ENCODE data around the gene WNT7A.

WNT7A gene

DNA sequence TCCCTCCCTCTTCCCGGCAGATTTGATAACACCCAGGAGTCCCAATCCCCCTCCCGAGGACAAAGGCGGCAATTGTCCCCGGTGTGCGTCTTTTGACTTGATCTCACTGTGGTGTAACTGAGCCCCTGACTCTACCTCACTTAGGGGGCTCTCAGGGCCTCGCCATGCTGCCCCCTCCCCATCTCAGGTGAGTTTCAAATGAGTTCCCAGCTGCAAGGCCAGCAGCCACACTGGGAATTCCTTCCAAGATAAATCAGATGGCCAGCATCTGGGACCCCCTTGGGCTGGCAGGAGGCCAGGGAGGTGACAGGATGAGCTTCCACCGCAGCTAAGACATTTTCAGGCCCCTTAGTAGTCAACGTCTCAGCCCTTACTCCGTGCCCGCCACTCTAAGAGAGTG, 35.0 kb downstream of the WNT7A start:
- DNase-seq = no peak

DNA sequence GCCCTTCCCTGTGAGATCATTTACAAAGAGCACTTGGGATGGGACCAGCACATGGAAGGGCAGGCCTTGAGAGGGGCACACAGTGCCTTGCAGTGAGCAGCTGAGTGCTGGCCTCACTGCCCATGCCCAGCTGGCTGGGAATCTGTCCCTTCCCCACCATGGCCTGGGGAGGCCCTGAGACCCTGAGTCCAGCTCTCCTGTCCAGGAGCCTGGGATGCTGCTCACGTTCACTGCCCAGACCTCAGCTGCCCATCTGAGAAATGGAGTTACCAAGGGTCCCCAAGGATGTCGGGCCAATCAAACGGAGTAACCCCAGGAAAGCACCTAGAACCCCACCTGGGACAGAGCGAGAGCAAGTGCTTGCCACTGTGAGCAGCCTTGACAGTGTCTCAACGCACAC, 35.6 kb downstream of the WNT7A start:
- DNase-seq = no peak

- DNase-seq = no peak
These were observed 36.5 kb downstream of the WNT7A start for GRCh38 chr3:13843351-13843750.

DNA sequence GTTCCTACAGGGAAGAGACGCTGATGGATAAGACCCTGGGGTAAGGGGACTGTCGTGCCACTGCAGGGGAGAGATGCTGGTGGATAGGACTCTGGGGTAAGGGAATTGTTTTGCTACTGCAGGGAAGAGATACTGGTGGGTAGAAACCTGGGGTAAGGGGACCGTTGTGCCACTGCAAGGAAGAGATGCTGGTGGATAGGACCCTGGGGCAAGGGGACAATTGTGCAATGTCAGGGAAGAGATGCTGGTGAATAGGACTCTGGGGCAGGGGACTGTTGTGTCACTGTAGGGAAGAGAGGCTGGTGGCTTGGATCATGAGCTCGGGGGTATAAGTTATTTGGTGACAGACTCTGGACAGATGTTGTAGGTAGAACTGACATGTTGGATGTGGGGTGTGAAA, 37.6 kb downstream of the WNT7A start:
- no peak for DNase-seq

DNA sequence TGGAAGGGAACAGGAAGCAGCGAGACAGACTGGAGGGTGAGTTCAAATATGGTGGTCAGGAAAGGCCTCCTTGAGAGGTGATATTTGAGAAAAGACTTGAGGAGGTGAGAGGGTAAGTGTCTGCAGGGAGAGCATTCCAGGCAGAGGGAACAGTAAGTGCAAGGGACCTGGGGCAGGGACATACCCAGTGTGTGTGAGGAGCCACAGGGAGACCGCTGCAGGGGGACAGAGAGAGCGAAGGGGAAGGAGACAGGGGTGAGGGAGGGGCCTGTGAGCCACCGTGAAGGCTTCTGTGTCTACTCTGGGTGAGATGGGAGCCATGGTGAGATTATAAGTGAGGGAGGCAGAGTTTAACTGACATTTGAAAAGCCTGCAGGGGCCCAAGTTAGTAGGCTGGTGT, 38.0 kb downstream of the WNT7A start:
- no peak for DNase-seq

GRCh38 chr3:13841141-13841540, 38.7 kb downstream of the WNT7A start:
- no peak for DNase-seq

- no peak for DNase-seq
These were observed 39.4 kb downstream of the WNT7A start for GRCh38 chr3:13840456-13840855.

- DNase-seq = no peak
These were observed 40.0 kb downstream of the WNT7A start for GRCh38 chr3:13839726-13840340.

- no peak for DNase-seq
These were observed 40.6 kb downstream of the WNT7A start for GRCh38 chr3:13839253-13839652.

GRCh38 chr3:13838421-13838820, 41.5 kb downstream of the WNT7A start:
- DNase-seq = no peak

GRCh38 chr3:13837751-13838150, 42.1 kb downstream of the WNT7A start:
- DNase-seq = no peak

GRCh38 chr3:13836658-13837587, 42.9 kb downstream of the WNT7A start:
- no peak for DNase-seq

GRCh38 chr3:13835246-13835645, 44.6 kb downstream of the WNT7A start:
- no peak for DNase-seq

- DNase-seq = no peak
These were observed 45.4 kb downstream of the WNT7A start for GRCh38 chr3:13834258-13835035.

DNA sequence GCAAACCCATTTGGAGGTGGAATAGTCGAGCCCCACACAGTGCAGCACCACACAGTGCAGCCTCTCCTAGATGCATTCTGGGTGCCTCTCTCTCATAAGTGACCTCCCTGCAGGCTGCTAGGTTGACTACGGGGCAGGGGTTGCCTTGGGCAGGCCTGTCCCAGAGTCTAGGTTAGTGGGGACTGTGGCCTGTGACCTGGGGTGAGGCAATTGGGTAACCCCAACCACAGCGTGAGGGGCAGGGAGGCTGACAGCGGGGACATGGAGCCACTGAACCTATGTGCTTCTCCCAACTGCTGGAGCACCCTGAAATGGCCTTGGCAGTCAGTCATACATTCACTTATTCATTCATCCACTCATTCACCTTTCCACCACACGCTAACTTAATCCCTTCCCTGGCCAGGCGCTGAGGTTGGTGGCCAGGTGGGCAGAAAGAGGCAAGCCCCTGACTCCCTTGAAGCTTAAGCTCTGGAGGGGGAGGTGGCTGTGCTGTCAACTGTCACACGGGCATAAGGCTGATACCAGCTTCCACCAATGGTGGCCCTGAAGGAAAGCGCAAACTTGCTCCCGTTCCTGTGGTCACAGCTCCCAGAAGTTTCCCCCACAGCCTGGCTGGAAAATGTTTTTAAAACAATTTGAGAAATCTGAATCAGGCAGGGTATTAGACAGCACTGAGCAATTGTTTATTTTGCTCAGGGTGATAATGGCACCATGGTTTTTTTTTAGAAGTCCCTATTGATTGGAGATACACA, 46.2 kb downstream of the WNT7A start:
- DNase-seq = no peak

GRCh38 chr3:13832130-13832529, 47.7 kb downstream of the WNT7A start:
- no peak for DNase-seq

- no peak for DNase-seq
These were observed 48.4 kb downstream of the WNT7A start for GRCh38 chr3:13831386-13831996.

- DNase-seq = no peak
These were observed 50.6 kb downstream of the WNT7A start for GRCh38 chr3:13829311-13829710.

GRCh38 chr3:13828501-13829265, 51.2 kb downstream of the WNT7A start:
- no peak for DNase-seq

DNA sequence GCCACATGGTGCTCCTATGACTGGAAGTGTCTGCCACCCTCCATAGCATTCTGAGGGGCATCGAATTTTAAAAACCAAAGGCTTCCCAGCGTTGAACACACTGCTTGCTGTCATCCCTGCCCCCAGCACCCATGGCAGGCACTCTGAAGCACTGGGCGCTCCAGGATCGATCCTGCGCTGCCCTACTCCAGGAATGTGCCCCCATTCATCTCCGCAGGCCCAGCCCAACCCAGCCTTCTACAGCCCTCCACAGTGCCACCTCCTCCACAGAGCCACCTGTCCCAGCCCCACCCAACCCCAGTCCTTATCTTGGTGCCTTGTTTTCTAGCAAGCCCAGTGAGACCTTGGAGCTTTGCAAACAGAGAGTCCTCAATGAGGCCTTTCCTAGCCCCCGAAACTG, 52.2 kb downstream of the WNT7A start:
- DNase-seq = no peak

DNA sequence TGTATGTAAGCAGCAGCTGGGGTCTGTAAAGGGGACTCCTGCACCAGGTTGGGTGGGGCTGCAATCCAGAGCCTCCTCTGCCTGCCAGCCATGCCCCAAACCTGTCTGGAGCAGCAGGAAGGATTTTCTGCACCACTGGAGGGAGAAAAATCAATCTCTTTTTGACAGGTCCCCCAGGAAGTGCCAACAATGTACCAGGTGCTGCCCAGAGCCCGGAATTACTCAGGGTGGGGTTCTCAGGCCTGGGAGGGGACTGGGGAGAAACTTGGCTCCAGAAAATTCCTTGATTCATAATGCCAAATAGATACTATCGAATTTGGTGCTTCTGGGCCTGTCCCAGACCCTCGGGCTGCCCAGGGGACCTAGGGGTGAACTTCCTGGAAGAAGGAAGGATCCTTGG, 52.6 kb downstream of the WNT7A start:
- DNase-seq = no peak

GRCh38 chr3:13826672-13827071, 53.2 kb downstream of the WNT7A start:
- DNase-seq = no peak
